Ishikawa (cell line): Measurements from ENCODE around the gene GAB1.

Experiments
- CEBPB ChIP-seq: IDR thresholded peaks from 2 replicates; pipeline ENCODE4 v1.6.1; 2012
- CREB1 ChIP-seq: IDR thresholded peaks from 2 replicates; pipeline ENCODE4 v1.6.1; 2012; ENCODE audit warnings: low read depth
- EGR1 ChIP-seq: IDR thresholded peaks from 2 replicates; pipeline ENCODE4 v1.6.1; 2012
- EP300 ChIP-seq: IDR thresholded peaks from 2 replicates; pipeline ENCODE4 v1.6.1; 2012; ENCODE audit warnings: borderline replicate concordance
- FOXM1 ChIP-seq: IDR thresholded peaks from 2 replicates; pipeline ENCODE4 v1.6.1; 2012; ENCODE audit warnings: low read depth, borderline replicate concordance
- NFIC ChIP-seq: IDR thresholded peaks from 2 replicates; pipeline ENCODE4 v1.6.1; 2012
- RAD21 ChIP-seq: IDR thresholded peaks from 2 replicates; pipeline ENCODE4 v1.6.1; 2012; ENCODE audit warnings: low read depth
- TAF1 ChIP-seq: IDR thresholded peaks from 2 replicates; pipeline ENCODE4 v1.6.1; 2012; ENCODE audit warnings: low read depth, mild to moderate bottlenecking
- TCF12 ChIP-seq: IDR thresholded peaks from 2 replicates; pipeline ENCODE4 v1.6.1; 2012; ENCODE audit warnings: low read depth
- TEAD4 ChIP-seq: IDR thresholded peaks from 2 replicates; pipeline ENCODE4 v1.6.1; 2012
- YY1 ChIP-seq: IDR thresholded peaks from 2 replicates; pipeline ENCODE4 v1.6.1; 2012; ENCODE audit warnings: low read depth
- ZBTB7A ChIP-seq: IDR thresholded peaks from 2 replicates; pipeline ENCODE4 v1.6.1; 2012; ENCODE audit warnings: low read depth
- TF ChIP-seq, protein P1 (sequence below): IDR thresholded peaks from 2 replicates; pipeline ENCODE4 v1.6.1; 2012; ENCODE audit warnings: low read depth, mild to moderate bottlenecking
- TF ChIP-seq, protein P2 (sequence below): IDR thresholded peaks from 2 replicates; pipeline ENCODE4 v1.6.1; 2012
- TF ChIP-seq, protein P3 (sequence below): IDR thresholded peaks from 2 replicates; pipeline ENCODE4 v1.6.1; 2012

GAB1 gene

DNA sequence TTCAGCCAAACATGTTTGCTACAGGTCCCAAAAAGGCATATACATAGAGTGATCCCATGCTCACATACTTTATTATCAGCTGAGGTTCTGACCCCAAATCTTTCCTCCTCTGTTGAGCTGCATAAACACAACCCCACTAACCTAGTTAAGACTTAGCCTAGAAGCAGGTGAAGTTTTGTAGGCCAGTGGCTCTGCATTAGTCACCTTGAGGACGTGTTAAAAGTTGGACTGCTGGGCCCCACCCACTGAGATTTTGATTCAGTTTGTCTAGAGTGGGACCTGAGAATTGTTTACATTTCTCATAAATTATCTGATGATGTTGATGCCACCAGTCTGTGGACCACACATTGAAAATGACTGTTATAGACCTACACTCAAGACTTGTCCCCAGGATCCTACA, 43.8 kb upstream of the GAB1 start:
- TF ChIP-seq TCF12 (no peak), RAD21 (no peak), TAF1 (no peak), TEAD4 (no peak)
- TF ChIP-seq, protein P1, sequence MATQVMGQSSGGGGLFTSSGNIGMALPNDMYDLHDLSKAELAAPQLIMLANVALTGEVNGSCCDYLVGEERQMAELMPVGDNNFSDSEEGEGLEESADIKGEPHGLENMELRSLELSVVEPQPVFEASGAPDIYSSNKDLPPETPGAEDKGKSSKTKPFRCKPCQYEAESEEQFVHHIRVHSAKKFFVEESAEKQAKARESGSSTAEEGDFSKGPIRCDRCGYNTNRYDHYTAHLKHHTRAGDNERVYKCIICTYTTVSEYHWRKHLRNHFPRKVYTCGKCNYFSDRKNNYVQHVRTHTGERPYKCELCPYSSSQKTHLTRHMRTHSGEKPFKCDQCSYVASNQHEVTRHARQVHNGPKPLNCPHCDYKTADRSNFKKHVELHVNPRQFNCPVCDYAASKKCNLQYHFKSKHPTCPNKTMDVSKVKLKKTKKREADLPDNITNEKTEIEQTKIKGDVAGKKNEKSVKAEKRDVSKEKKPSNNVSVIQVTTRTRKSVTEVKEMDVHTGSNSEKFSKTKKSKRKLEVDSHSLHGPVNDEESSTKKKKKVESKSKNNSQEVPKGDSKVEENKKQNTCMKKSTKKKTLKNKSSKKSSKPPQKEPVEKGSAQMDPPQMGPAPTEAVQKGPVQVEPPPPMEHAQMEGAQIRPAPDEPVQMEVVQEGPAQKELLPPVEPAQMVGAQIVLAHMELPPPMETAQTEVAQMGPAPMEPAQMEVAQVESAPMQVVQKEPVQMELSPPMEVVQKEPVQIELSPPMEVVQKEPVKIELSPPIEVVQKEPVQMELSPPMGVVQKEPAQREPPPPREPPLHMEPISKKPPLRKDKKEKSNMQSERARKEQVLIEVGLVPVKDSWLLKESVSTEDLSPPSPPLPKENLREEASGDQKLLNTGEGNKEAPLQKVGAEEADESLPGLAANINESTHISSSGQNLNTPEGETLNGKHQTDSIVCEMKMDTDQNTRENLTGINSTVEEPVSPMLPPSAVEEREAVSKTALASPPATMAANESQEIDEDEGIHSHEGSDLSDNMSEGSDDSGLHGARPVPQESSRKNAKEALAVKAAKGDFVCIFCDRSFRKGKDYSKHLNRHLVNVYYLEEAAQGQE = no peak

DNA sequence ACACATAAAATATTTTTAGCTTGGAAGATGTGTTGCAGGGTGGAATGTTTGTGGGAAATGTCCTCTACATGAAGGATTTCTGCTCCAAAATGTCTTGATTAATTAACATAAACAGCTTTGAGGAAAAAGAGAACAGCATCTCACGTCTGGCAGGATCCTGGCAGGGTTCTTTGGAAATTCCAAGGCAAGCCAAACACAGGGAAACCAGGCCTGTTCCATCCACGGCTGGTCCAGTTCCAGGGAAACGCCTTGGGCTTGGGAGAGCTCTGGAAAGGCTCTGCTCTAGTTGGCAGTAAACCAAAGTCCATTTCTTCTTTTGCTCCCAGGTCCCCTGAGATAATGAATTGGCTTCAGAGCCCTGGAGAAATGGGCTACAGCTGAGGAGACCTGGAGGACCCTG, 42.4 kb upstream of the GAB1 start:
- no peak for TF ChIP-seq EP300
- TF ChIP-seq, protein P2, sequence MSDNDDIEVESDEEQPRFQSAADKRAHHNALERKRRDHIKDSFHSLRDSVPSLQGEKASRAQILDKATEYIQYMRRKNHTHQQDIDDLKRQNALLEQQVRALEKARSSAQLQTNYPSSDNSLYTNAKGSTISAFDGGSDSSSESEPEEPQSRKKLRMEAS = no peak
- TF ChIP-seq, protein P3, sequence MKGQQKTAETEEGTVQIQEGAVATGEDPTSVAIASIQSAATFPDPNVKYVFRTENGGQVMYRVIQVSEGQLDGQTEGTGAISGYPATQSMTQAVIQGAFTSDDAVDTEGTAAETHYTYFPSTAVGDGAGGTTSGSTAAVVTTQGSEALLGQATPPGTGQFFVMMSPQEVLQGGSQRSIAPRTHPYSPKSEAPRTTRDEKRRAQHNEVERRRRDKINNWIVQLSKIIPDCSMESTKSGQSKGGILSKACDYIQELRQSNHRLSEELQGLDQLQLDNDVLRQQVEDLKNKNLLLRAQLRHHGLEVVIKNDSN = no peak
- TF ChIP-seq, protein P1 = no peak
- TF ChIP-seq RAD21 = no peak
- TF ChIP-seq CEBPB = no peak
- no peak for TF ChIP-seq TCF12
- TF ChIP-seq CREB1 = no peak
- TF ChIP-seq FOXM1 = no peak
- TF ChIP-seq TAF1 = no peak
- TF ChIP-seq NFIC = no peak
- TF ChIP-seq YY1 = no peak
- no peak for TF ChIP-seq TEAD4
- no peak for TF ChIP-seq EGR1
- TF ChIP-seq ZBTB7A = no peak

DNA sequence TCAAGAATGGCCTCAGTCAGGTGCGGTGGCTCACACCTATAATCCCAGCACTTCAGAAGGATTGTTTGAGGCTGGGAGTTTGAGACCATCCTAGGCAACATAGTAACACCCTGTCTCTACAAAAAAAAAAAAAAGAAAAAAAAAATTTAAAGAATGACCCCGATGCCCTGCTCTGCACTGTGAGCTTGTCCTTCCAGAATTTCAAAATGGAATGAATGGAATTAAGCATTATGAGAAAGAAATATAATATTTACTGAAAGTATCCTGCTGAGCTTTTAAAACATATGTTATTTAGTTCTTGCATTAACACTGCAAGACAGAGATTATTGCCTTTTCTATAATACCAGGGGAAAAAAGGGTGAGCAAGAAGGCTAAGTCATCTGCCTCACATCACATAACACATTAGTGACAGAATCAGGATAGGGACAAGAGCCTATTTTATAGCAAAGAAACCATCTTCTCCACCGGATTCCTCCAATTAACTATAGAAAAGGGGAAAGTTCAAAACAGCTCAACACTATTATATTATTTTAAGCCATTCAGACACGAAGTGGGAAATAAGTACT, 41.9 kb upstream of the GAB1 start:
- no peak for TF ChIP-seq TAF1
- no peak for TF ChIP-seq CREB1
- TF ChIP-seq TCF12 = no peak
- TF ChIP-seq, protein P2 = no peak
- TF ChIP-seq ZBTB7A = no peak
- TF ChIP-seq, protein P3 = no peak
- TF ChIP-seq, protein P1 = no peak
- no peak for TF ChIP-seq TEAD4
- no peak for TF ChIP-seq YY1
- no peak for TF ChIP-seq EGR1
- TF ChIP-seq CEBPB = no peak
- TF ChIP-seq FOXM1 = no peak
- no peak for TF ChIP-seq EP300
- no peak for TF ChIP-seq NFIC
- TF ChIP-seq RAD21 = no peak

DNA sequence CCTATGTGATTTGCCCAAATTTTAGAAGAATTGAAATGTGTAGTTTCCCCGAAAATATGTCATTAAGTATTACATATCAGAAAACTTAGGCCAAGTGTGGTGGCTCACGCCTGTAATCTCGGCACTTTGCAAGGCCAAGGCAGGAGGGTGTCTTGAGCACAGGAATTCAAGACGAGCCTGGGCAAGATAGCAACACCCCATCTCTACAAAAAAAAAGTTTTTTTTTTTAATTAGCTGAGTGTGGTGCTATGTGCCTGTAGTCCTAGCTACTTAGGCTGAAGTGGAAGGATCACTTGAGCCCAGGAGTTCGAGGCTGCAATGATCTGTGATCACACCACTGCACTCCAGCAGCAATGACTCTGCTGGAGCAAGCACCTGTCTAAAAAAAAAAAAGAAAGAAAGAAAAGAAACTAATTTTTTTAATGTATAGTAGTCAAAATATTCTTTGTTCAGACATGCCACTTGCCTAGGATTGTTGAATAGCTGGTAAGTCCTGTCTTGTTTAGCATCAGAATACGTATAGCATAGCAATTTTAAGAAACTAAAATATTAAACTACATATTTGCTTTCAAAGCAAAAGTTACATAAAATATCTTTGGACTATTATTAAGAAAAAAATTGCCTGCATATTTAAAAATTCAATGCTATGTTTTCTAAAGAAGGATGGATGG, 40.1 kb upstream of the GAB1 start:
- TF ChIP-seq EP300 (no peak), TCF12 (no peak), YY1 (no peak)
- TF ChIP-seq, protein P1 = no peak
- TF ChIP-seq, protein P3 = no peak
